Measurements from ENCODE around the gene ARSD. TPM values are rescaled to one million over a fixed set of nuclear protein-coding genes. Genes with fewer than 3 reads are reported as not detected.
"Not testable (repeated sequence)": the region's sequence is repeated elsewhere in the genome, so short reads cannot be mapped to it uniquely, and the experiment has no call there.

Gene ARSD
- total RNA-seq, 2 donors from 2014 or later, result 1.2 to 1.7 TPM

DNA sequence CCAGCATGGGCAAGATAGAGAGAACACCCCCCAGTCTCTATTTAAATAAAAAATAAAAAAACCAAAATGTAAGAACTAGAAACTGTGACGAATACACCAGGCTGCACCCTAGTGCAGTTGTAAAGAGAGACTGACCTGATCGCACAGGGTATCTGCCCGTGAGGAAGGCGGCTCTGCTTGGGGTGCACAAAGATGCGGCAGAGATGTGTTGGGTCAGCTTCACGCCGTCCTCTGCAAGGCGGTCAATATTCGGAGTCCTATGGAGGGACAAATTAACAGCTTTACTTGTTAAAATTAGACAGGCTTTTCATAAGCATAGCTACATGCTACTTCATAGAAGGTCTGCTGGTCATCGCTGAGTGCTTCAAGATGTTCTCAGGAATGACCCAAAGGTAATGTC, 26.1 kb upstream of the ARSD start:
- Mint-ChIP-seq H3K36me3 (no peaks in the 10 kb centered on the region), H3K9me3 (no peaks in the 10 kb centered on the region), H3K27ac (no peak overlapping the region)
- ATAC-seq (no peak), DNase-seq (ENCODE audit: low spot score in 2 of 2) (no peak)

DNA sequence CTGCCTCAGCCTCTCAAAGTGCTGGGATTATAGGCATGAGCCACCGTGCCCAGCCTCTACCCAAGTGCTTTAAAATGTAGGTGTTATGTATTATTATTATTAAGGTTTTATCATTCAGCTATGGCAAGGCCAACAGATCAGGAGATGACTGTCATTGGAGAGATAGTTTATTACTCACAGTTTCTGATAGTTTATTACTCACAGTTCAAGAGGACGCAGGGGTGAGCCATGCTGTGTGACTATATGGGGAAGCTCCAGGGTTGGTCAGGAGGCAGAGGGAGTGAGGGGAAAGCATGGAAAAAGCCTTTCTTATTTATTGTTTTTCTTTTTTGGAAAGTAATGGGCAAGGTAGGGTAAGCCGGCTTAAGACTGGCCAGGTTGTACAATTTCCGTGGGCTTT, 25.4 kb upstream of the ARSD start:
- Mint-ChIP-seq H3K9me3 (no peaks in the 10 kb centered on the region), H3K36me3 (no peaks in the 10 kb centered on the region), H3K27ac (no peak overlapping the region)
- DNase-seq (ENCODE audit: low spot score in 2 of 2) (no peak), ATAC-seq (no peak)

- ATAC-seq; H3K36me3 Mint-ChIP-seq; H3K27ac Mint-ChIP-seq; H3K9me3 Mint-ChIP-seq; DNase-seq (ENCODE audit: low spot score in 2 of 2): not testable (repeated sequence)
These were observed 8.8 kb upstream of the ARSD start for GRCh38 chrX:2937942-2938341.

DNA sequence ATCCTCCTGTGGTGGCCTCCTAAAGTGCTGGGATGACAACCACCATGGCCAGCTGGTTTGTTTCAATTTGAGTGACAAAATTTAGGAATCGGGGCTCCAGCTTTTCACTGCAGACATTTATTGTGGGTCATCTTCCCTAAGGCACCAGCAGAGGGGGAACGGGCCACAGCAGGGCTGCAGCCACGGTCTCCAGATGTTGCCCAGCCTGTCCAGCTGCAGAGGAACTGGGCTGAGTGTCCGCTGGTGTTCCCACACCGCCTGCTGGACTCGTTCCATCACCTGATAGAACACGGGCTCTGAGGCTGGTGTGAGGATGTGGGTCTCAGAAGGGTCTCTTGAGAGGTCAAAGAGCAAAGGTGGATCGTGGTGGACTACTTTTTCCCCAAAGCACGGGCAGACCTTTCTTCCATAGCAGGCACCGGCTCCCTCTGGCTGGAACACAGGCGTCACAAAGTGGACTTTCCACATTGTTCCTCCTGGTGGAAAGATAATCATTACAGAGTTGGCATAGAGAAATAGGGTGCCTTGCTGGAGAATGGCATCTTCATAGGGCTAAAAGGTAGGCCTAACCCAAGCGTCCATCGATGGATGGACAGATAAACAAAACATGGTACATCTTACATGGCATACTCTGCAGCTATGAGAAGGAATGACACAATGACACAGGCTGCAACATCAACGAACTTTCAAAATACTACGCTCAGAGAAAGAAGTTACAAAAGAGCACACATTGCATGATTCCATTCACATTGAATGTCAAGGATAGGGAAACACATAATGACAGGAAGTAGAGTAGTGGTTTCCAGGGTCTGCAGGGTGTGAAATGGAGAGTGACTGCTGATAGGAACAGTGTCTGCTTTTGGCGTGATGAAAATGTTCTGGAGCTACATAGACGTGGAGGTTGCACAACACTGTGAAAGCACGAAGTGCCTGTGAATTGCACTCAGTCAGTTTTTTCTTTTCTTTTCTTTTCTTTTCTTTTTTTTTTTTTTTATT, 5.9 kb upstream of the ARSD start:
- DNase-seq (ENCODE audit: low spot score in 2 of 2) (no peak), ATAC-seq (no peak)
- H3K9me3 Mint-ChIP-seq, result peaks cover 3 to 4% of the 10 kb centered on the region in 2 donors
- peaks cover 0 to 5% of the 10 kb centered on the region in 2 donors for H3K36me3 Mint-ChIP-seq
- H3K27ac Mint-ChIP-seq, result no peak overlapping the region

- peaks cover 0 to 6% of the 10 kb centered on the region in 2 donors for H3K36me3 Mint-ChIP-seq
- H3K27ac Mint-ChIP-seq, result no peak overlapping the region
- DNase-seq (ENCODE audit: low spot score in 2 of 2) (no peak), ATAC-seq (no peak)
- H3K9me3 Mint-ChIP-seq, result peaks cover 3 to 5% of the 10 kb centered on the region in 2 donors
These were observed 4.2 kb upstream of the ARSD start for GRCh38 chrX:2933125-2933900.

DNA sequence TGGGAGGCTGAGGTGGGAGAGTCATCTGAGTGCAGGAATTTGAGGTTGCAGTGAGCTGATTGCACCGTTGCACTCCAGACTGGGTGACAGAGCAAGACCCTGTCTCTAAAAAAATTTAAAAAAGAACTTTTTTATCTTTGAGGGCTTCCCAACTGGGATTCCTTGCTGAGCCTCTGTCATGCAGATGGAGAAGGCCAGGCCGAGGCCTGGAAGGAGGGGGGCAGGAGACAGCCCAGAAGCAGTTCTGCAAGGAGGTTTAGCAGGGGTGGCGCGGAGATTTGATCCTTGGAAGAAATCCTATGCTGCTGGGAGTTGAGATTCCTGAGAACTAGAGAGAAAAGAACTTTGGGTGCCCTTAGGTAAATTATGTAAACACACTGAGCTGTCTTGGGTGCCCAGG, 2.5 kb upstream of the ARSD start:
- peaks cover 3 to 5% of the 10 kb centered on the region in 2 donors for H3K9me3 Mint-ChIP-seq
- DNase-seq (ENCODE audit: low spot score in 2 of 2), result no peak
- ATAC-seq, result no peak
- no peak overlapping the region for H3K27ac Mint-ChIP-seq
- H3K36me3 Mint-ChIP-seq, result peaks cover 0 to 6% of the 10 kb centered on the region in 2 donors

DNA sequence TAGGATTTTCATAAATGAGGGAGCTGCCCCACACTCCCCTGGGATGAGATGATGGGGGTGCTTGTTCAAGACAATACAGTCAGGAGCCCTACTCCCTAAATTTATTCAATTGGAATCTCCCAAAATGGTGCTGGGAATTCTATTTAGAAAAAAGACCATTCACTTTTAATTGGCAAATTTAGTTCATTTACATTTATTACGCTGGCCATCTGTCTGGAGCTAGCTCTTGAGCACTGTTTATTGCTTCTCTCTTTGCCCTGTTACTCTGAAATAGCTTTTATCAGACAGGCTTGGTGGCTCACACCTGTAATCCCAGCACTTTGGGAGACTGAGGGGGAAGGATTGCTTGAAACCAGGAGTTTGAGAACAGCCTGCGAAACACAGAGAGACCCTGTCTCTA, 2.0 kb upstream of the ARSD start:
- ATAC-seq, result no peak
- DNase-seq (ENCODE audit: low spot score in 2 of 2), result no peak
- H3K36me3 Mint-ChIP-seq, result peaks cover 0 to 6% of the 10 kb centered on the region in 2 donors
- no peak overlapping the region for H3K27ac Mint-ChIP-seq
- H3K9me3 Mint-ChIP-seq, result peaks cover 3 to 5% of the 10 kb centered on the region in 2 donors

GRCh38 chrX:2928191-2928582, 952 bp downstream of the ARSD start:
- ATAC-seq, result peak in 1 of 2 donors; percentile 5
- no peak for DNase-seq (ENCODE audit: low spot score in 2 of 2)
- Mint-ChIP-seq H3K36me3 (peaks cover 0 to 6% of the 10 kb centered on the region in 2 donors), H3K9me3 (peaks cover 3 to 5% of the 10 kb centered on the region in 2 donors), H3K27ac (no peak overlapping the region)

GRCh38 chrX:2926664-2927275, 2.4 kb downstream of the ARSD start:
- peaks cover 3 to 5% of the 10 kb centered on the region in 2 donors for H3K9me3 Mint-ChIP-seq
- no peak overlapping the region for H3K27ac Mint-ChIP-seq
- DNase-seq (ENCODE audit: low spot score in 2 of 2) (no peak), ATAC-seq (no peak)
- H3K36me3 Mint-ChIP-seq, result peaks cover 0 to 6% of the 10 kb centered on the region in 2 donors

- not testable (repeated sequence) for DNase-seq (ENCODE audit: low spot score in 2 of 2); H3K36me3 Mint-ChIP-seq; ATAC-seq; H3K9me3 Mint-ChIP-seq; H3K27ac Mint-ChIP-seq
These were observed 2.9 kb downstream of the ARSD start for GRCh38 chrX:2926255-2926654.

- ATAC-seq, result no peak
- H3K9me3 Mint-ChIP-seq, result no peaks in the 10 kb centered on the region
- no peak overlapping the region for H3K27ac Mint-ChIP-seq
- no peak for DNase-seq (ENCODE audit: low spot score in 2 of 2)
- no peaks in the 10 kb centered on the region for H3K36me3 Mint-ChIP-seq
These were observed 5.0 kb downstream of the ARSD start for GRCh38 chrX:2924151-2924550.

GRCh38 chrX:2921750-2922149, 7.4 kb downstream of the ARSD start:
- H3K9me3 Mint-ChIP-seq, result no peaks in the 10 kb centered on the region
- no peak overlapping the region for H3K27ac Mint-ChIP-seq
- H3K36me3 Mint-ChIP-seq, result no peaks in the 10 kb centered on the region
- no peak for ATAC-seq
- DNase-seq (ENCODE audit: low spot score in 2 of 2), result no peak

GRCh38 chrX:2921193-2921592, 7.9 kb downstream of the ARSD start:
- no peak for ATAC-seq
- no peak overlapping the region for H3K27ac Mint-ChIP-seq
- H3K9me3 Mint-ChIP-seq, result peaks cover 3 to 4% of the 10 kb centered on the region in 2 donors
- peaks cover 0 to 5% of the 10 kb centered on the region in 2 donors for H3K36me3 Mint-ChIP-seq
- no peak for DNase-seq (ENCODE audit: low spot score in 2 of 2)

GRCh38 chrX:2917767-2918166, 11.4 kb downstream of the ARSD start:
- peaks cover 0 to 5% of the 10 kb centered on the region in 2 donors for H3K36me3 Mint-ChIP-seq
- ATAC-seq (no peak), DNase-seq (ENCODE audit: low spot score in 2 of 2) (no peak)

GRCh38 chrX:2913118-2913517, 16.0 kb downstream of the ARSD start:
- Mint-ChIP-seq H3K36me3 (peaks cover 0 to 6% of the 10 kb centered on the region in 2 donors), H3K9me3 (peaks cover 4% of the 10 kb centered on the region in 2 donors), H3K27ac (no peak overlapping the region)
- DNase-seq (ENCODE audit: low spot score in 2 of 2), result no peak
- no peak for ATAC-seq

More at GRCh38 chrX:2917767-2918166, 11.4 kb downstream of the ARSD start:
- Mint-ChIP-seq H3K9me3 (peaks cover 3 to 4% of the 10 kb centered on the region in 2 donors), H3K27ac (no peak overlapping the region)

DNA sequence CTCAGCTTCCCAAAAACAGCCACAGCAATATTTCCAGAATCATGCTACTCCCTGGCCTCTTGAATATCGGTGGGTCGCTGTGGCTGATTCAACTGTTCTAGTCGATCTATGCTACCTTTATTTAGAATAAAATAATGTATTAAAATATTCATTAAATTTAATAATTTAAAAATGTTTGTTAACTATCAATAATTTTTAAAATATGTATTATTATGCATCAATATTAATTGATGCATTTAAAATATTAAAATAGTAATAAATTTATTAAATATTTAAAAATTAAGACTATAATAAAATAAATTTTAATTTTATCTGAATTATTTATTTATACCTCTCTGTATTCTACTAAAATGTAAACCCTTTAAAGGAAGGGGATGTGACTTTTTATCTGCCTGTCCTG, 19.0 kb downstream of the ARSD start:
- peaks cover 0 to 6% of the 10 kb centered on the region in 2 donors for H3K36me3 Mint-ChIP-seq
- DNase-seq (ENCODE audit: low spot score in 2 of 2), result no peak
- H3K27ac Mint-ChIP-seq, result no peak overlapping the region
- peaks cover 4 to 5% of the 10 kb centered on the region in 2 donors for H3K9me3 Mint-ChIP-seq
- no peak for ATAC-seq

All from activated naive CD4-positive, alpha-beta T cell treated with anti-CD3 and anti-CD28 coated beads, Interleukin-2, amount 50 U/mL, for 72 hours (primary cell).